GM19025 (cell line): ENCODE results near the gene KIF26B.

Source experiments
- ATAC-seq: cut with Tn5 transposase; IDR thresholded peaks from one replicate; pipeline ENCODE4 v1.9.1; 2021; ENCODE audit warnings: mild to moderate bottlenecking, low read depth, moderate library complexity; ENCODE audit not compliant: unreplicated experiment

The KIF26B gene

GRCh38 chr1:245484176-245484575 is 329.4 kb downstream of the KIF26B start:
- no peak for ATAC-seq

GRCh38 chr1:245485996-245486395 is 331.2 kb downstream of the KIF26B start:
- ATAC-seq = no peak

GRCh38 chr1:245486775-245487470 is 332.1 kb downstream of the KIF26B start:
- no peak for ATAC-seq

- no peak for ATAC-seq
Measured at GRCh38 chr1:245488346-245489129, 333.8 kb downstream of the KIF26B start.

- ATAC-seq = no peak
Measured at GRCh38 chr1:245489838-245490237, 335.1 kb downstream of the KIF26B start.

- no peak for ATAC-seq
Measured at GRCh38 chr1:245493029-245493428, 338.2 kb downstream of the KIF26B start.

- ATAC-seq = no peak
Measured at GRCh38 chr1:245495681-245496080, 340.9 kb downstream of the KIF26B start.

GRCh38 chr1:245500546-245500945 is 345.8 kb downstream of the KIF26B start:
- no peak for ATAC-seq

GRCh38 chr1:245501633-245502032 is 346.8 kb downstream of the KIF26B start:
- ATAC-seq = no peak

- ATAC-seq = no peak
Measured at GRCh38 chr1:245503548-245503947, 348.8 kb downstream of the KIF26B start.

- no peak for ATAC-seq
Measured at GRCh38 chr1:245510144-245510543, 355.4 kb downstream of the KIF26B start.

GRCh38 chr1:245512181-245512888 is 357.6 kb downstream of the KIF26B start:
- ATAC-seq = no peak

- no peak for ATAC-seq
Measured at GRCh38 chr1:245512980-245513578, 358.3 kb downstream of the KIF26B start.

GRCh38 chr1:245516284-245516759 is 361.5 kb downstream of the KIF26B start:
- ATAC-seq = no peak

GRCh38 chr1:245520611-245521010 is 365.8 kb downstream of the KIF26B start:
- no peak for ATAC-seq

- ATAC-seq = no peak
Measured at GRCh38 chr1:245526141-245526540, 371.4 kb downstream of the KIF26B start.

GRCh38 chr1:245528258-245528635 is 373.5 kb downstream of the KIF26B start:
- ATAC-seq = no peak

- no peak for ATAC-seq
Measured at GRCh38 chr1:245530937-245531336, 376.2 kb downstream of the KIF26B start.

- ATAC-seq = no peak
Measured at GRCh38 chr1:245537992-245538391, 383.2 kb downstream of the KIF26B start.

- no peak for ATAC-seq
Measured at GRCh38 chr1:245538671-245539070, 383.9 kb downstream of the KIF26B start.

GRCh38 chr1:245541369-245541768 is 386.6 kb downstream of the KIF26B start:
- ATAC-seq = no peak
